ENCODE data around the gene TCF7. TPM values are rescaled to one million over a fixed set of nuclear protein-coding genes. Genes with fewer than 3 reads are reported as not detected.

TCF7 gene
- total RNA-seq, 1 donor from 2014 or later, result 7.0 TPM

DNA sequence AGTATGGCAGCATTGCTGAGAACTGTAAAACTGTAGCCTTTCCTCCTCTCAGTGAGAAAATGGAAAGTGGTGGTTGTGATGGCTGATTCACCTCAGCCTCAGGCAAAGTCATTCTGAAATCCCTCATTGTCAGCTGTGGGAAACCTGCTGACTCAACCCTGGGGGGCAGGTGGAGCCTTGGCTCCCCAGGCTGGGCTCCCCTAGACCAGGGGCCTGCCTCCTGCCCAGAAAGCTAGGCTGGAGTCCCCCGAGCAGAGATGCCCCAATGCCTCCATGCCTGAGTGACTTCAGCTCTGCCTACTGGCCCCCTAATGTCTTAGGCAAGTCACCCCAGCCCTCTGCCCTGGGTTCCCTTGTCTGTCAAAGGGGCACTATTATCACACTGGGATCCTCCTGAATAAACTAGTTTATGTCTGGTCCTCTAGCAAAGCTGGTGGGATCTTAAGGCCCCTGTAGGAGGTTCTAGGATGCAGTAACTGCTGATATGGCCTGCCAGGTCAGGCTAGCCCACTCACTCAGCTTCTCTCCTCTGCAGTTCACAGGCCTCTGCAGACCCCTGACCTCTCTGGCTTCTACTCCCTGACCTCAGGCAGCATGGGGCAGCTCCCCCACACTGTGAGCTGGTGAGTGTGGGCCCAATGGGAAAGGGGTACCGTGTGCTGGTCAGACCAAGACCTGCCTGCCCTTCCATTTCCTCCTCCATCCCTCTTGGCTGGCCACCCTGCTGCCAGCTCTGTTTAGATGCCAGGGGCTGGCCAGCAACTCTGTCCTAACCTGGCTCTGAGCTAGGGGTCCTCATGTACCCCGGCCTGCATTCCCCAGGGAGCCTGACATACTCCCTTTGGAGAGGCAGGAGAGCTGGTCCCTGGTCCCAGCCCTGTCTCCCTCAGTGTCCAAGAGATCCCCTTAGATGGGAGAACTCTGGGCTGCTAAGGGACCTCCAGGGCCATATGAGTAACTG is 24.2 kb downstream of the TCF7 start:
- peaks cover 53% of the 10 kb centered on the region for H3K36me3 ChIP-seq
- no peak for ATAC-seq

DNA sequence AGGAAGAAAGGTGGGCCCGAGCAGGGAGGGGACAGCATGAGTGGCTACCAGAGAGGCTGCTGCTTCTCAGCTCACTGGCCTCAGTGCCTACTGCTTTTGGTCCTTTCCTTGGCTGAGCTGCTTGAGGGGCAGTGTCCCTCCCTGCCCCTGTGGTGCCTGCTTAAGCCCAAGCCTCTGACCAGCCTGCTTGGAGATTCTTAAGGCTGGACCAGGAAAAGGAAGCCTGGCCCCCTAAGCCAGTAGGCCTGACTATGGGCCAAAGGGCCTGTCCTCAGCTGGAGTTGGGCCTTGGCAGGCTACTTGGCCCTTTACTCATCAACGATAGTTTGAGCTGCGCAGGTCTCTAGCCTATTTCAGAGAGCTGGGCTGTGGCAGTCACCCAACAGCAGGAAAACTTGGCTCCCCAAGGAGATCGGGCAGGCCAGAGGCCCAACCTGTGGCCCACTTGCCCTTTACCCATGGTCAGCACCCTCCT is 24.9 kb downstream of the TCF7 start:
- H3K9me3 ChIP-seq, result no peaks in the 10 kb centered on the region
- H3K4me3 ChIP-seq, result no peak overlapping the region
- intact Hi-C loops (cut with DNase I), result loop anchor here (10.0 kb wide), 1 partner anchor 95 kb away; no protein-coding TSS in a partner anchor
- no peak overlapping the region for H3K27ac ChIP-seq
- peaks cover 51% of the 10 kb centered on the region for H3K36me3 ChIP-seq
- DNase-seq, result peak; percentile 40
- TF ChIP-seq, protein P1, sequence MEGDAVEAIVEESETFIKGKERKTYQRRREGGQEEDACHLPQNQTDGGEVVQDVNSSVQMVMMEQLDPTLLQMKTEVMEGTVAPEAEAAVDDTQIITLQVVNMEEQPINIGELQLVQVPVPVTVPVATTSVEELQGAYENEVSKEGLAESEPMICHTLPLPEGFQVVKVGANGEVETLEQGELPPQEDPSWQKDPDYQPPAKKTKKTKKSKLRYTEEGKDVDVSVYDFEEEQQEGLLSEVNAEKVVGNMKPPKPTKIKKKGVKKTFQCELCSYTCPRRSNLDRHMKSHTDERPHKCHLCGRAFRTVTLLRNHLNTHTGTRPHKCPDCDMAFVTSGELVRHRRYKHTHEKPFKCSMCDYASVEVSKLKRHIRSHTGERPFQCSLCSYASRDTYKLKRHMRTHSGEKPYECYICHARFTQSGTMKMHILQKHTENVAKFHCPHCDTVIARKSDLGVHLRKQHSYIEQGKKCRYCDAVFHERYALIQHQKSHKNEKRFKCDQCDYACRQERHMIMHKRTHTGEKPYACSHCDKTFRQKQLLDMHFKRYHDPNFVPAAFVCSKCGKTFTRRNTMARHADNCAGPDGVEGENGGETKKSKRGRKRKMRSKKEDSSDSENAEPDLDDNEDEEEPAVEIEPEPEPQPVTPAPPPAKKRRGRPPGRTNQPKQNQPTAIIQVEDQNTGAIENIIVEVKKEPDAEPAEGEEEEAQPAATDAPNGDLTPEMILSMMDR (IDR thresholded peaks at IDR 0.05), result no peak
- no peaks in the 10 kb centered on the region for H3K4me1 ChIP-seq
- ATAC-seq, result no peak
- no peaks in the 10 kb centered on the region for H3K27me3 ChIP-seq

More for the DNA sequence above, 24.2 kb downstream of the TCF7 start:
- Histone ChIP-seq H3K27me3 (no peaks in the 10 kb centered on the region), H3K4me1 (no peaks in the 10 kb centered on the region), H3K4me3 (no peak overlapping the region), H3K27ac (no peak overlapping the region), H3K9me3 (no peaks in the 10 kb centered on the region)
- TF ChIP-seq, protein P1 (IDR thresholded peaks at IDR 0.05), result no peak
- intact Hi-C loops (cut with DNase I), result loop anchor here (10.0 kb wide), 1 partner anchor 94 kb away; no protein-coding TSS in a partner anchor
- peak; percentile 34 for DNase-seq

DNA sequence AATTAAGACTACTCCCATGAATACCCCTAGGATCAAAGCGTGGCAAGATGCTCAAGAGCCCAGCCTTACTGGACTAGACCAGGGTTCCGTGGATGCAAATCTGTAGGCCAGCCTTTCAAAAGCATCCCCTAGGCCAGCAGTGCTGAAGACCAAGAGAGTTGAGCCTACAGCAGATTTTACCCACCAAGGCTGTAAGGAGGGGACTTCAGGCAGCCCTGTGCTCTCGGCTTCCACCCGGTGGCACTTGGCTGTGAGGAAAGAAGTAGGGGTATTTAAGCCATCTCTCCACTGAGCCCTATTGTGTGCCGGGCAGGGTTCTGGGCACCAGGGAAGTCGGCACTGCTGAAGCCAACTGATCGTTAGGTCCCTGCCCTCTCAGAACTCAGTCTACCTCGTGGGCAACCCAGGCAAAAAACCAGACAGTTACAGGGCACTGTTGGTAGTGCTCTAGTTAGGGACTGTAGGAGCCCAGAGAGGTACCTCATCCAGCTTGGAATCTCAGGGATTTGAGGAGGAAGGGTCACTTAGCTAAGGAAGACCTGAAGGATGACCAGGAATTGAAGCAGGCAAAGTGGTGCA is 25.5 kb downstream of the TCF7 start:
- intact Hi-C loops (cut with DNase I), result loop anchor here (5.0 to 10.0 kb wide), 2 partner anchors 38 to 95 kb away; no protein-coding TSS in a partner anchor
- ATAC-seq (no peak), DNase-seq (peak; percentile 25)
- Histone ChIP-seq H3K27me3 (no peaks in the 10 kb centered on the region), H3K4me1 (no peaks in the 10 kb centered on the region), H3K27ac (no peak overlapping the region), H3K36me3 (peaks cover 51% of the 10 kb centered on the region), H3K9me3 (no peaks in the 10 kb centered on the region), H3K4me3 (no peak overlapping the region)
- TF ChIP-seq, protein P1 (IDR thresholded peaks at IDR 0.05), result no peak

DNA sequence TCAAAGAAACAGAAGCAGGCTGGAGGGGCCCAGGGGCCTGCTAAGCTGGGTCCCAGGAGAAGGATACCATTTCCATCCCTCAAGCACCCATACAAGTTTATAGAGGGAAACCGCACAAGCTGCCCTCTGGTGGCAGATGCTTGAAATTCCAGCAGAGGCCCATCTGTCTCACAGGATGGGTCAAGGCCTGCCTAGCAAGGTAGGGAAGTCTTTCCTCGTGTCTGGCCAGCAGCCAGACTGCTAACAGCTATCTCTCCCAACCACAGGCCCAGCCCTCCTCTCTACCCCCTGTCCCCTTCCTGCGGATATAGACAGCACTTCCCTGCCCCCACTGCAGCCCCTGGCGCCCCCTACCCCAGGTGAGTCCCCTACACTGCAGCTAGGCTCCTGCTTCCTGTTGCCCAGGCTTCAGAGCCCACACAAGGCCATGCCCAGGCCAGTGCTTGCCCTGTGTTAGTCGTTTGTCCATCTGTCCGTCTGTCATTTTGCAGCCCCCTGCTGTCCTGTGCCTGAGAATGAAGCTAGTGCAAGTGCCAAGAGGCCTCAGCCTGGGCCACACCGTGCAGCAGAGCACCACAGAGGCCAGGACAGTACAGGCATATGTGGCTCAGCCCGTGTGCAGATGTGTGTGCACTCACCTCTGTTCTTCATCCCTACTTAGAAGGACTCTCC is 26.2 kb downstream of the TCF7 start:
- H3K4me3 ChIP-seq, result no peak overlapping the region
- no peaks in the 10 kb centered on the region for H3K27me3 ChIP-seq
- TF ChIP-seq, protein P1 (IDR thresholded peaks at IDR 0.05), result peak; percentile 79
- no peak overlapping the region for H3K27ac ChIP-seq
- H3K9me3 ChIP-seq, result no peaks in the 10 kb centered on the region
- ATAC-seq (peak; percentile 77), DNase-seq (peak; percentile 67)
- peaks cover 51% of the 10 kb centered on the region for H3K36me3 ChIP-seq
- no peaks in the 10 kb centered on the region for H3K4me1 ChIP-seq
- intact Hi-C loops (cut with DNase I), result loop anchor here (5.0 kb wide), 1 partner anchor 38 kb away; no protein-coding TSS in a partner anchor

DNA sequence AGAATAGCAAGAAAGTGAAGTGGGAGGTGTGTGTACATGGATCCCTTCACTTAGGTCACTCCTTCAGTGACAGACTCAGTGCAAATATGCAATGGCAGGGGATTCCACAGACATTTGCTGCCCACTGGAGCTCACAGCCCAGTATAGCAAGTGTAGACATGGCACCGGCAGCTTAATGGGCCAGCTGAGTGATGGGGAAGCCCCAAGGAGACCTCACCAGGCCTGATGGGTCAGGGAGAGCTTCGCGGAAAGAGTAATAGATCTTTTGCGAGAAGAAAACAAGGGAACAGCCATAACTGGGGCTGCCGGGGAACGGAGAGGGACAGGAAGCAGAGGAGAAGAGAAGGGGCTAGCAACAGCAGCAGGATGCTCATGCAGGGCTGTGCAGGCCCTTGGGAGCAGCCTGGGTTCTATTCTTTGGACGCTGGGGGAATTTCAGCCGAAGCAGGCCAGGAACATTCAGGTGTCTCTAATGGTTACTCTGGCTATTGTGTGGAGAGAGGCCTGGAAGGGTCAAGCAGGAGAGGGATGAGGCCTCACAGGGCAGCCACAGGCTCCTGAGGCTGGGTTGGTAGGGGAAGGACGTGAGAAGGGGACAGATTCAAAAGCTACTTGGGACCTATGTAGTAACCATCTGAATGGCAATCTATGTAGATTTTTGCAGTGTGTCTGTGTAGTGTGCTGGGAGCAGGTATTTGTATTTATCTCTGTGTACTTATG is 27.0 kb downstream of the TCF7 start:
- no peak for ATAC-seq
- Histone ChIP-seq H3K4me1 (peaks cover 4% of the 10 kb centered on the region), H3K4me3 (no peak overlapping the region), H3K27me3 (no peaks in the 10 kb centered on the region), H3K9me3 (no peaks in the 10 kb centered on the region), H3K27ac (no peak overlapping the region), H3K36me3 (peaks cover 51% of the 10 kb centered on the region)
- peak; percentile 46 for DNase-seq
- TF ChIP-seq, protein P1 (IDR thresholded peaks at IDR 0.05), result no peak
- intact Hi-C loops (cut with DNase I), result loop anchor here (5.0 kb wide), 1 partner anchor 39 kb away; no protein-coding TSS in a partner anchor

All from upper lobe of right lung (tissue), 1 donor.